OCI-LY1 (cell line): ENCODE data around the gene ZNRD2.

ENCODE experiments used
- EZH2 ChIP-seq: fragments of 200-600 bp; sonication (generic), shearing (Covaris generic); IDR thresholded peaks from 2 replicates; pipeline ENCODE4 v1.8.0; 2017; ENCODE audit warnings: borderline replicate concordance, mixed run types, mild to moderate bottlenecking, antibody characterized with exemption, low read length, moderate library complexity, mixed read lengths
- TF ChIP-seq, protein P1 (sequence below): fragments of 200-600 bp; sonication (generic), shearing (Covaris generic); IDR thresholded peaks from 2 replicates; pipeline ENCODE4 v1.5.1; 2017; ENCODE audit warnings: mild to moderate bottlenecking, antibody characterized with exemption, low read length, moderate library complexity, mixed read lengths

GRCh38 chr11:65551572-65552387 is 18.5 kb upstream of the ZNRD2 start:
- no peak for TF ChIP-seq EZH2
- TF ChIP-seq, protein P1, sequence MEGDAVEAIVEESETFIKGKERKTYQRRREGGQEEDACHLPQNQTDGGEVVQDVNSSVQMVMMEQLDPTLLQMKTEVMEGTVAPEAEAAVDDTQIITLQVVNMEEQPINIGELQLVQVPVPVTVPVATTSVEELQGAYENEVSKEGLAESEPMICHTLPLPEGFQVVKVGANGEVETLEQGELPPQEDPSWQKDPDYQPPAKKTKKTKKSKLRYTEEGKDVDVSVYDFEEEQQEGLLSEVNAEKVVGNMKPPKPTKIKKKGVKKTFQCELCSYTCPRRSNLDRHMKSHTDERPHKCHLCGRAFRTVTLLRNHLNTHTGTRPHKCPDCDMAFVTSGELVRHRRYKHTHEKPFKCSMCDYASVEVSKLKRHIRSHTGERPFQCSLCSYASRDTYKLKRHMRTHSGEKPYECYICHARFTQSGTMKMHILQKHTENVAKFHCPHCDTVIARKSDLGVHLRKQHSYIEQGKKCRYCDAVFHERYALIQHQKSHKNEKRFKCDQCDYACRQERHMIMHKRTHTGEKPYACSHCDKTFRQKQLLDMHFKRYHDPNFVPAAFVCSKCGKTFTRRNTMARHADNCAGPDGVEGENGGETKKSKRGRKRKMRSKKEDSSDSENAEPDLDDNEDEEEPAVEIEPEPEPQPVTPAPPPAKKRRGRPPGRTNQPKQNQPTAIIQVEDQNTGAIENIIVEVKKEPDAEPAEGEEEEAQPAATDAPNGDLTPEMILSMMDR = peak; percentile 74
